ENCODE data around the gene DHX58. TPM values are rescaled to one million over a fixed set of nuclear protein-coding genes. Genes with fewer than 3 reads are reported as not detected.
A peak's percentile ranks its signal among the peaks of the same experiment; 100 is the strongest.

Gene DHX58
- total and polyA plus RNA-seq, 11 donors = 1.8 to 17.3 (median 3.7) TPM

- ATAC-seq = no peak
- H3K27me3 ChIP-seq = no peaks in the 10 kb centered on the region
- H3K4me3 ChIP-seq = no peak overlapping the region
- peaks cover 35 to 100% (median 90%) of the 10 kb centered on the region in 12 donors for H3K4me1 ChIP-seq
- TF ChIP-seq POLR2A (IDR thresholded peaks at IDR 0.05) = no peak
- no peak for TF ChIP-seq CTCF (IDR thresholded peaks at IDR 0.05)
- intact Hi-C loops (cut with DNase I) = no loop called here
- peak in 1 of 5 donors; percentile 30 for DNase-seq
- WGBS, 4 donors = 33 to 41% (median 38%) methylated on average over 3 to 4 of the region's 4 CpGs
- peaks cover 0 to 40% (median 18%) of the 10 kb centered on the region in 9 donors for H3K36me3 ChIP-seq
- peak overlapping the region; percentile 39 to 91 (median 78) for H3K27ac ChIP-seq
- H3K9me3 ChIP-seq = no peaks in the 10 kb centered on the region
Measured at GRCh38 chr17:42133461-42134041, 21.0 kb upstream of the DHX58 start.

GRCh38 chr17:42132941-42133340, 20.4 kb upstream of the DHX58 start:
- intact Hi-C loops (cut with DNase I) = no loop called here
- H3K36me3 ChIP-seq = peaks cover 0 to 46% (median 24%) of the 10 kb centered on the region in 9 donors
- H3K27ac ChIP-seq = peak overlapping the region; percentile 39 to 91 (median 78)
- H3K4me1 ChIP-seq = peaks cover 33 to 95% (median 84%) of the 10 kb centered on the region in 12 donors
- peak; percentile 28 to 56 (median 52) for ATAC-seq
- 23 to 40% (median 32%) methylated on average over 3 of the region's 3 CpGs for WGBS, 4 donors
- H3K9me3 ChIP-seq = no peaks in the 10 kb centered on the region
- TF ChIP-seq POLR2A (IDR thresholded peaks at IDR 0.05) (peak in 1 of 2 donors; percentile 20), CTCF (IDR thresholded peaks at IDR 0.05) (no peak)
- DNase-seq = peak in 3 of 5 donors; percentile 65 to 70 (median 65)
- peak overlapping the region in 1 of 12 donors; percentile 17 for H3K4me3 ChIP-seq
- H3K27me3 ChIP-seq = no peaks in the 10 kb centered on the region

- peak in 1 of 4 donors; percentile 38 for ATAC-seq
- WGBS, 4 donors = 41 to 56% (median 51%) methylated on average over 4 of the region's 4 CpGs
- Histone ChIP-seq H3K27me3 (no peaks in the 10 kb centered on the region), H3K4me3 (peak overlapping the region in 5 of 12 donors; percentile 2 to 32 (median 9)), H3K4me1 (peaks cover 33 to 85% (median 79%) of the 10 kb centered on the region in 12 donors), H3K27ac (peak overlapping the region; percentile 65 to 91 (median 78)), H3K36me3 (peaks cover 0 to 51% (median 33%) of the 10 kb centered on the region in 9 donors), H3K9me3 (no peaks in the 10 kb centered on the region)
- TF ChIP-seq CTCF (IDR thresholded peaks at IDR 0.05) (no peak), POLR2A (IDR thresholded peaks at IDR 0.05) (peak in 1 of 2 donors; percentile 22)
- intact Hi-C loops (cut with DNase I) = no loop called here
- DNase-seq = no peak
Measured at GRCh38 chr17:42131981-42132432, 19.5 kb upstream of the DHX58 start.

- DNase-seq (no peak), ATAC-seq (no peak)
- peaks cover 30 to 78% (median 72%) of the 10 kb centered on the region in 12 donors for H3K4me1 ChIP-seq
- no peaks in the 10 kb centered on the region for H3K27me3 ChIP-seq
- peaks cover 0 to 51% (median 41%) of the 10 kb centered on the region in 9 donors for H3K36me3 ChIP-seq
- H3K27ac ChIP-seq = peak overlapping the region; percentile 65 to 91 (median 78)
- H3K9me3 ChIP-seq = no peaks in the 10 kb centered on the region
- intact Hi-C loops (cut with DNase I) = no loop called here
- H3K4me3 ChIP-seq = no peak overlapping the region
- 89 to 95% (median 93%) methylated on average over 4 of the region's 4 CpGs for WGBS, 4 donors
- TF ChIP-seq POLR2A (IDR thresholded peaks at IDR 0.05) (no peak), CTCF (IDR thresholded peaks at IDR 0.05) (no peak)
Measured at GRCh38 chr17:42131232-42131631, 18.7 kb upstream of the DHX58 start.
